ENCODE data around the gene DCC.

The DCC gene

GRCh38 chr18:52605345-52605744 lies 265.3 kb downstream of the DCC start:
- Histone ChIP-seq H3K9me3 (replicated peaks; ENCODE audit: insufficient read depth, low read length) (no peaks in the 10 kb centered on the region), H3K4me2 (ENCODE audit: low read depth, low read length) (no peak overlapping the region), H3K9ac (ENCODE audit: low read length) (no peak overlapping the region), H2AFZ (ENCODE audit: low read length) (no peak overlapping the region), H3K36me3 (replicated peaks; ENCODE audit: insufficient read depth, low read length) (no peaks in the 10 kb centered on the region), H3F3A (ENCODE audit: insufficient read depth, low read length) (no peaks in the 10 kb centered on the region), H4K20me1 (ENCODE audit: insufficient read depth, low read length) (no peaks in the 10 kb centered on the region), H3K4me3 (ENCODE audit: low read length) (no peak overlapping the region), H3K9me2 (replicated peaks; ENCODE audit: insufficient read depth, low read length) (no peaks in the 10 kb centered on the region), H3K27ac (ENCODE audit: low read length) (no peak overlapping the region), H3K27me3 (replicated peaks; ENCODE audit: insufficient read depth, low read length) (no peaks in the 10 kb centered on the region), H3K79me2 (ENCODE audit: low read length) (no peaks in the 10 kb centered on the region), H3K4me1 (ENCODE audit: low read length) (no peaks in the 10 kb centered on the region)
- no peak for DNase-seq
- no peak for TF ChIP-seq CTCF (IDR thresholded peaks at IDR 0.05; ENCODE audit: low read length)
- TF ChIP-seq EZH2 (optimal IDR thresholded peaks at IDR 0.05; ENCODE audit: low read depth, low read length): no peak
- TF ChIP-seq EZH2phosphoT487 (IDR thresholded peaks at IDR 0.05; ENCODE audit: low read length): no peak

GRCh38 chr18:52607985-52608384 lies 268.0 kb downstream of the DCC start:
- TF ChIP-seq CTCF (IDR thresholded peaks at IDR 0.05; ENCODE audit: low read length) (no peak), EZH2 (optimal IDR thresholded peaks at IDR 0.05; ENCODE audit: low read depth, low read length) (no peak), EZH2phosphoT487 (IDR thresholded peaks at IDR 0.05; ENCODE audit: low read length) (no peak)
- no peaks in the 10 kb centered on the region for H3K4me1 ChIP-seq (ENCODE audit: low read length)
- H3K4me3 ChIP-seq (ENCODE audit: low read length): no peak overlapping the region
- no peak overlapping the region for H3K27ac ChIP-seq (ENCODE audit: low read length)
- DNase-seq: no peak
- no peaks in the 10 kb centered on the region for H3K27me3 ChIP-seq (replicated peaks; ENCODE audit: insufficient read depth, low read length)
- no peak overlapping the region for H3K4me2 ChIP-seq (ENCODE audit: low read depth, low read length)
- no peak overlapping the region for H3K9ac ChIP-seq (ENCODE audit: low read length)
- H3K79me2 ChIP-seq (ENCODE audit: low read length): no peaks in the 10 kb centered on the region
- H4K20me1 ChIP-seq (ENCODE audit: insufficient read depth, low read length): no peaks in the 10 kb centered on the region
- H3K9me2 ChIP-seq (replicated peaks; ENCODE audit: insufficient read depth, low read length): no peaks in the 10 kb centered on the region
- no peak overlapping the region for H2AFZ ChIP-seq (ENCODE audit: low read length)
- no peaks in the 10 kb centered on the region for H3K36me3 ChIP-seq (replicated peaks; ENCODE audit: insufficient read depth, low read length)
- no peaks in the 10 kb centered on the region for H3K9me3 ChIP-seq (replicated peaks; ENCODE audit: insufficient read depth, low read length)
- no peaks in the 10 kb centered on the region for H3F3A ChIP-seq (ENCODE audit: insufficient read depth, low read length)

- Histone ChIP-seq H2AFZ (ENCODE audit: low read length) (no peak overlapping the region), H3K79me2 (ENCODE audit: low read length) (no peaks in the 10 kb centered on the region), H3K36me3 (replicated peaks; ENCODE audit: insufficient read depth, low read length) (no peaks in the 10 kb centered on the region), H3K9ac (ENCODE audit: low read length) (no peak overlapping the region), H3F3A (ENCODE audit: insufficient read depth, low read length) (no peaks in the 10 kb centered on the region), H3K9me3 (replicated peaks; ENCODE audit: insufficient read depth, low read length) (no peaks in the 10 kb centered on the region), H3K27me3 (replicated peaks; ENCODE audit: insufficient read depth, low read length) (no peaks in the 10 kb centered on the region), H3K4me1 (ENCODE audit: low read length) (no peaks in the 10 kb centered on the region), H4K20me1 (ENCODE audit: insufficient read depth, low read length) (no peaks in the 10 kb centered on the region), H3K9me2 (replicated peaks; ENCODE audit: insufficient read depth, low read length) (no peaks in the 10 kb centered on the region), H3K27ac (ENCODE audit: low read length) (no peak overlapping the region), H3K4me3 (ENCODE audit: low read length) (no peak overlapping the region), H3K4me2 (ENCODE audit: low read depth, low read length) (no peak overlapping the region)
- no peak for DNase-seq
- TF ChIP-seq EZH2 (optimal IDR thresholded peaks at IDR 0.05; ENCODE audit: low read depth, low read length) (no peak), EZH2phosphoT487 (IDR thresholded peaks at IDR 0.05; ENCODE audit: low read length) (no peak), CTCF (IDR thresholded peaks at IDR 0.05; ENCODE audit: low read length) (no peak)
Measured at GRCh38 chr18:52610451-52611115, 270.6 kb downstream of the DCC start.

Measured in MM.1S (cell line).